Stimulated activated CD8-positive, alpha-beta memory T cell treated with anti-CD3 and anti-CD28 coated beads, Interleukin-4, amount 100 ng/mL, for 1 hour (primary cell): ENCODE measurements around the gene PREX1.
"Not testable (repeated sequence)": the region's sequence is repeated elsewhere in the genome, so short reads cannot be mapped to it uniquely, and the experiment has no call there.

Experiments used
- DNase-seq, 2 donors: peaks; one replicate each; pipeline ENCODE4 v3.0.0-alpha.2; 2020; ENCODE audit warnings: low read depth in 2 of 2, low spot score in 1 of 2

The PREX1 gene

DNA sequence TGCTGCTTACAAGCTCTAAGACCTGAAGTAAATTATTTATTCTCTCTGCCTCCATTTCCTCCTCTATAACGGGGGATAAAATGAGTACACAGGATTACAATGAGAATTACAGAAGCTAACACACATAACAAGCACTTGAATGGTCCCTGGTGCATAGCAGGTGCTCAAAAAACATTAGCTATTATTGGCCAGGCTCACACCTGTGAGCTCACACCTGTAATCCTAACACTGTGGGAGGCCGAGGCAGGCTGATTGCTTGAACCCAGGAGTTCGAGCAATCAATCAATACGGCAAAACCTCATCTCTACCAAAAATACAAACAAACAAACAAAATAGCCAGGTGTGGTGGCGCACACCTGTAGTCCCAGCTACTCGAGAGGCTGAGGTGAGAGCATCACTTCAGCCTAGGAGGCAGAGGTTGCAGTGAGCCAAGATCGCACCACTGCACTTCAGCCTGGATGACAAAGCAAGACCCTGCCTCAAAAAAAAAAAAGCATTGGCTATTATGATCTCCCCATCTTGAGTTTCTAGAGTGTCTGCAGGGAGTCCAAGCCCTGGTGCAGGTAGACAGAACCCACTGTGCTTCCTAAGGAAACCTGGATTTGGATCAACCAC lies 68.1 kb downstream of the PREX1 start:
- no peak for DNase-seq

DNA sequence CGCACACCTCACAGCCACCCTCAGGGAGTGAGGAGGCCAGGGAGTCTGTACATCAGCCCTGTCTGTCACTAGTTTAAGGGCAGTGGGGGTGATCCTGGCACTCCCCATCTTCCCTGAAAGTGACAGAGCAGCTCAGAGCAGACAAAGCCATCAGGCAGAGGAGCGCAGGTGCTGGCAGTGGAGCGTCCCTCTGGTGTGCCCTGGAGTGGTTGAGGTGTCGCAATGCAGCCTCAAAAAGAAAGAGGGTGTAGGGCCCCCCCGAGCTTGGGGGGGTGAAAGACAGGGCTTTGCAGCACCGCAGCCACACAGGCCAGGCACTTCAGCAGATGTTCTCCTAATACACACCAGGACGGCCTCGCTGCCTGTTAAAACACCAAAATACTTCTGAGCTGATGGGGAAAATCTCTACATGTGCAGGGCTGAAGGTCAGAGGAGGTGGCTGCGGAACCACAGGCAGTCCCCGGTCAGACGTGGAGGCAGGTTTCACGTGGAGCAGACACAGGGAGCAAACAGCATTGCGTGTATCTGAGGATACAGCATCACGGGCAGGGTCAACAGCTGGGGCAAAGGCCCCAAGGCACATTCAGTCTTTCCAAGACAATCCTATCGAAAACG lies 69.5 kb downstream of the PREX1 start:
- DNase-seq, result peak in 1 of 2 donors; percentile 22

DNA sequence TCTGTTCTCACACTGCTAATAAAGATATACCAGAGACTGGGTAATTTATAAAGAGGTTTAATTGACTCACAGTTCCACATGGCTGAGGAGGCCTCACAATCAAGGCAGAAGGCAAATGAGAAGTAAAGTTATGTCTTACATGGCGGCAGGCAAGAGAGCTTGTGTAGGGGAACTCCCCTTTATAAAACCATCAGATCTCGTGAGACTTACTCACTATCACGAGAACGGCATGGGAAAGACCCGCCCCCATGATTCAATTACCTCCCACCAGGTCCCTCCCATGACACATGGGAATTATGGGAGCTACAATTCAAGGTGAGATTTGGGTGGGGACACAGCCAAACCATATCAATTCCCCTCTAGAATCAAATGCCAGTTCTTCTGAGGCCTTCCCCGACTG lies 71.0 kb downstream of the PREX1 start:
- DNase-seq, result not testable (repeated sequence)

DNA sequence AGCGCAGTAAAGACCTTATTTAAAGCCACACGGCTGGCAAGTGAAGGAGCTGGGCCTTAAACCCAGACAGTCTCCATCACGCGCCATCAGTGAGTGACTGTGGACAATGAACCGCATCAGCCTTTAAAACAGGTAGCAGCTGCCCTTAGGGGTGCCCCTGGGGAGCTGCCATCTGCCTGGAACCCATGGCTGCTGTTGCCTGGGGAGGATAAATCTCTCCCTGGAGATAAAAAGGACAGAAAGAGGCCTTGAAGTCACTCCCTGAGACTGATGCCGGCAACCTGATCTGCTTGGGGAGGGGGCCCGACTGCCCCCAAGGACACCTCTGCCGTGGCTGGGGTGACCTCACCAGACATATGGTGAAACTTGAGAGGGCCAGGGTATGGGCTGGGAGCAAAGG lies 73.5 kb downstream of the PREX1 start:
- DNase-seq, result no peak

DNA sequence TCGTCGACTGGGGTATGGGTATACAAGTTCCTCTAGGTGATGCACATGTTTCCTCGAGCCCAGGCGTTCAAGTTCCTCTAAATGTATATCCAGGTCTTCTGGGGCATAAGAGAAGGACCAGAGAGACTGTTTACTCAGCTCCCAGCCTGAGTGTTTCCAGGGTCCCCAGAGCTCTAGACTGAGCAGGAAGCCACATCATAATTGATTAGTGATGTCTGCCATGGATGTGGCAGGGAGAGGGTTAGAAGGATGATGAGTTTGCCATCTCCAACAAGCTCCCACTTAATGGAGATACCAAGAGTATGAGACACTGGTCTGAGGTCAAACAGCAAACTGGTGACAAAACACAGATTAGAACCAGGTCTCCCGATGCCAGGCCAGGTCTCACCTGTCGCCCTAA lies 74.8 kb downstream of the PREX1 start:
- DNase-seq, result no peak

DNA sequence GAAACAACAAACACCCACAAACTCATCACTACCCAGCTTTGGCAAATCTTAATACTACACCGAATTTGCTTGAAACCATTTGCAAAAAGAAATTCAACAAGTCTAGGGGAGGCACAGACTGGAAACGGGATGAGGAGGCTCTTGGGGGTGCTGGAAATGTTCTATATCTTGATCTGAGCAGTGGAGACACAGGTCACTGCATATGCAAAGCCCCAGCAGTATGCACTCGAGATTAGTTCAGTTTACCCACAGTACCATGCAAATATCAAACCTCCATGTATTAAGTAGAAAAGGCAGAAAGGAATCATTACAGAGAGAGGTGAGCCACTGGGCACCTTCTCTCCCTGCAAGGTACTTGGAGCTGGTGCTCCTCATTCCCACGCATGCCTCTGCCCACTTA lies 75.9 kb downstream of the PREX1 start:
- no peak for DNase-seq

DNA sequence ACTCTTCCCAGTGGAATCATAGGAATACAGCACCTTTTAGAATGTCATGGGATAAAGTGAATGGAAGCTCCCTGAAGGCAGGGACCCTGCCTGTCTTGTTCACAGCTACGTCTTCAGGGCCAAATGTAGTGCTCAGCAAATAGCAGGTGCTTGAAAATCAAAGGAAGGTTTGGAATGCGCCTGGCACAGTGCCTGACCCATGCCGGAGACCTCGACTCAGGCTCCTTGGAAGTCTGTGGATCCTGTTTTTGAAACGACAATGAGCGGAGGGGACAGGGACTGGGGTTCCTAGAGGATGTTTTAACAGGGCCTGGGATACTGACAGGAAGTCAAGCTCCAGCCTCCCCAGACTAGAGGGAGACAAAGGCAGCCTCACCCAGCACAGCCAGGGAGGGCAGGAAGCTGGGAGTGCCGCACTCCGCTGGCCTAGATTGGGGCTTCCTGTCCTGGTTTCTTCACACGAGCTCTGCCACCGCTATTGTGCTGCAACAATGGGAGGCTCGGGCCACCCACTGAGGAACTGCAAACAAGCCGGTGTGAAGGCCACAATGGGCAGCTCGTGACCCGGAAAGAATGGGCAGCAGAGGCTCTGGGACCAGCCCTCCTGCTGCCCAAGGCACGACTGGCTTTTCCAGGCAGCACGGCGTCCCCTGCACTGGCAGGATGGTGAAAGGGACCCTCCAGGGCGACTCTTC lies 76.7 kb downstream of the PREX1 start:
- peak in 1 of 2 donors; percentile 20 for DNase-seq

DNA sequence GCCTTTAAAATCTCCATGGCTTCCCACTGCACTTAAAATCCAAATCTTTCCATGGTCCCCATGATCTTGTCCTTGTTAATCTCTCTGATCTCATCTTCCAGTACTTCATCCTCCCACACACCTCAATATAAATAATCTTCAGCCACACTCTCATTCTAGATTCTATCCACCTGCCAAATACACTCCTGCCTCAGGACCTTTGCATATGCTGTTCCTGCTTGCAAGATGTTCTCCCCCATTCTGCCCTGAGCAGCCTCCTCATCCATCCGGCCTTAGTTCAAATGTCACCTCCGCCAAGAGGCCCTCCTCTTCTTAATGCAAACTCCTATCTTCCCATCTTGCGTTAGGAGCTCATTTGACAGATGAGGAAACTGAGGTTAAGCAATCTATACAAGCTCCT lies 77.4 kb downstream of the PREX1 start:
- no peak for DNase-seq

DNA sequence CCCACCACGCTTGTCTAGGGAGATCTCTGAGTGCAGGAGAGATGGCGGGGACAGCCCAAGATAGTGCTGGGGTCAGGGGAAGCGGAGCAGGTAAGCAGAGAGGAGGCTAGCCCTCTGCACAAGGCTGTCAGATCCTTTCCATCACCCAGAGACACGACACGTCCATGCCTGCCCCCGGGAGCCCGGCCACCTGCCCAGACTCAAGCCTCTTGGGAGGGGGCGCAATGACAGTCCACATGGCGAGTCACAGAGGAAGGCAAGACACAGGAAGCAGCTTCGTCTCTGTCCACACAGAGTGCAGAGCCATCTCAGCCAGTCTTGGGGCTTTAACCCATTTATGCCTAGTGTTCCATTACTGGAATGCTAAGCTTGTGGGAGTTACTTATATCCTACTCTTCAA lies 78.4 kb downstream of the PREX1 start:
- DNase-seq, result no peak

DNA sequence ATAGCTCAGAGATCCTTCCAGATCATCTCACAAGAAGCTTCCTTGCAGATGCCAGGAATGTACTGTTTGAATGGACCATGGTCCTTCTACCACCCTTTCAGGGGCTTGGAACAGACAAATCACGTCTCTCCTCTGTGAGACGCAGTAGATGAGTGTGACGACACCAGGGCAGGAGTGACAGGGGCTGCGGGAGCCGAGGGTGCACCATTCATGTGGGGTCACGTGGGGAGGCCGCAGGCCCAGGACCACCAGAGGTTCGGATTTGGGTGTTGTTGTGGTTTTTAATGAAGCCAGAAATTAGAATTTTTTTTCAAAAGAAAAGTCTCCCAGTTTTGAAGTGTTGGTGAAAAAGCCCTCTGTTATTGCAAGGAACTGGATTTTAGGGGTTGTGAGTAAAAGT lies 79.2 kb downstream of the PREX1 start:
- DNase-seq, result no peak

DNA sequence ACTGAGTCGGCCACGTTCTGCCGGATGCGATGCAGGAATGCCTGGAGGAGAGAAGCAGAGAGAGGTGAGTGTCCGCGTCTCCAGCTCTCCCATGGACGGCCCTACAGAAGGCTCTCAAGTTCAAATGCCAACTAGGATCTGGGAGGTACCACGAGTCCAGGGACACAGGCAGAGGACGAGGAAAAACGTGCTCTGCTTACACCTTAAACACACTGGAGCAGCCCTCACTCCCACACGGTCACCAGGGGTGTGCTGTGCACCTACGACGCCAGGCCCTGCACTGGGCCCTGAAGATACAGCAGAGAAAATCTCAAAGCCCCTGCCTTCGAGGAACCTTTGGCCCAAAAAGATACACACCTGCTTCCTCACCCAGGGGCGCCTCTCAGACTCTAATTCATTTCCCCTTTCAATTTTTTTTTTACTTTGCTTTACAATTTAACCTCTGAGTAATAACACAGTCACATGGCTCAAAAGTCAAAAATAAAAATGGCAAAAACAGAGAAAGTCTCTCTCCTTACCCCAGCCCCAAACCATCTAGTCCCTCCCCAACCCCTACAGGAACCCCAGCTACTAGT lies 79.9 kb downstream of the PREX1 start:
- no peak for DNase-seq

DNA sequence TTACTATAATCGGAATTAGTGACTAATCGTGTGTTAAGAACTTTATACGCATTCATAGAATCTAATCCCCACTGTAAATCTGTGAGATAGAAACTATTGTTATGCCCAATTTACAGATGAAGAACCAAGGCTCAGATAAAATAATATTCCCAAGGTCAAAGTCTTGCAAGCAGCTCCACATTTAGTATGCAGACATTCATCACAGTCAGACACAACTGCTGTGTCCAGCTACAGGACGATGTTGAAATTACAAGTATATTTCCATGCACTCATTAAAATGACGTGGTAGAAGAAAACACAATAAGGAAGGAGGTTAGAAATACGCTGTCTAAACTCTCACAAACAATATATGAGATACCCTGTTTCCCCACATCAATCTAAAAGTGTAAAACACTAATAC lies 82.5 kb downstream of the PREX1 start:
- DNase-seq, result no peak

DNA sequence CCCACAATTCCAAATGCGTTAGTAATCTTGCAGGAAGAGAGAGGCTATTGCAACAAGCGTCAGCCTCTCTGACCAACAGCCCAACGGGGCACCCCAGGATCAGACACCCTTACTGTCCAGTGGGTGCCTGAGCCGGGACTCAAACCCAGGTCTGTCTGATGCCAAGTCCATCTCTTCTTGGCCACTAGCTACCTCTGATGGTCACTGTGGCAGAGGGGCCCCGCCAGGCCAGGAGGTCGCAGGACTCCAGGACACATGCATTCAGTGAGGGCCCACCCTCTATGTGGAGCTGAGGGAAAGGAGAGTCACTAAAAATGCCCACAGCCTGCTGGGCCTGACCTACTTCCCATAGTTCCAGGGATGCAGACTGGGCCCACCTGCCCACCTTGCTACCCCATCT lies 83.3 kb downstream of the PREX1 start:
- no peak for DNase-seq

DNA sequence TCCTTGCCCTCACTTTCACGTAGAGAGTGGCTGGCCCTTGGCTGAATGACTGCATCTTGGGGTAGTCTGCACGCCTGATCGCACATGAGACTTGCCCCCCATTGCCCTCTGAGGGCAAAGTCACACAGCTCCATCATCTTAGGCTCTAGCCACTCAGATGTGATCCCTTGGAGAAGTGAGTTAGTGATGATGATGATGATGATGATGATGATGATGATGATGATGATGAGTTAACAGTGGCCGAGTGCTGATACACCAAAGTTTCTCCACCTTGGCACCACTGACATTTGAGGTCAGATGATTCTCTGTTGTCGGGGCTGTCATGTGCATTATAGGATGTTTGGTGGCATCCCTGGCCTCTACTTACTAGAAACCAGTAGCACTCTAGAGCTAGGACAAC lies 84.0 kb downstream of the PREX1 start:
- no peak for DNase-seq

DNA sequence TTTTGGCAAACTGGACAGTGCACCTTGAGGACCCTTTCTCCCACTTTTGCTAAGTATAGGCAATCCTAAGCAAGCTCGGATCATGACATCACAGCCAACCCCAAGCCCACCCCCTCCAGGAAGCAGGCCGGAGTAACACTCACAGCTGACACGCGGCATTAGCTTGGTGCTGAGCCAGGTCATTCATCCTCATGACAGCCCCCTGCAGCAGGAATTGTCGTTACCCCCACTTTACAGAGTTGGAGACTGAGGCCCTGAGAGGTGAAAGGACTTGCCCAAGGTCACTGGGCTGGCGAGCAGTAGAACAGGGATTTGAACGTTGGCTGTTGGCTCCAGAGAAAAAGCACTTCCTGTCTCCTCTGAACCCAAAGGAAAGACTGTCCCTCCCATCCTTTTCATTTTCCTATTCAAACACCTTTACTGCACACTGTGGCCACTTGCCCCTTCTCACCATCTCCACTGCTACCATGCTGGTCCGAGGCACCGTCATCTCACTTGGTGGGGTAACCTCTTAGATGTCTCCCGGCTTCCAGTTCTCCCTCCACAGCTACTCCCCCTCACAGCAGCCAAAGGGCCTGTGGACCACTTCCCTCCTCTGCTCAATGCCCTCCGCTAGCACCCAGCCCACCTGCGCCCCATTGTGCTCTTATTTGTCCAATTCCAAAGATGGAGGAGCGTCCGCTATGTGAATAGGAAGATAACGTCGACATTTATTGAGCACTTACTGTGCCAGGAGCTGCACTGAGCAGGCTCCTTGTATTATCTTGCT lies 84.7 kb downstream of the PREX1 start:
- no peak for DNase-seq

DNA sequence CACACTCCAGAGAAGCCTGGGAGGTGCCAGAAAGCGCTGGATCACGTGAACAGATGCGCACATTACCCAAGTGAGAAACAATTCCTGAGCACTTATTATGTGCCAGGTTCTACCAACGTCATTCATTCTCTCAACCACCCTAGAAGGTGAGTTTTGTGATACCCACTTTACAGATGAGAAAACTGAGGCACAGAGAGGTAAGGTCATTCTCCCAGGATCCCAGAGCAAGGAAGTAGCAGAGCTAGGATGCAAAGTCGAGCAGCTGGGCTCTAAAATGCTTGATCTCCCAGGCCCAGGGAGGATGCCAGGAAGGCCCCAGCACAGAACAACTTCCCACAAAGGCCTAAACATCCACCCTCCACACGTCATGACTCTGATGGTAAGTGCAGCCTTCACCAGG lies 85.6 kb downstream of the PREX1 start:
- no peak for DNase-seq

DNA sequence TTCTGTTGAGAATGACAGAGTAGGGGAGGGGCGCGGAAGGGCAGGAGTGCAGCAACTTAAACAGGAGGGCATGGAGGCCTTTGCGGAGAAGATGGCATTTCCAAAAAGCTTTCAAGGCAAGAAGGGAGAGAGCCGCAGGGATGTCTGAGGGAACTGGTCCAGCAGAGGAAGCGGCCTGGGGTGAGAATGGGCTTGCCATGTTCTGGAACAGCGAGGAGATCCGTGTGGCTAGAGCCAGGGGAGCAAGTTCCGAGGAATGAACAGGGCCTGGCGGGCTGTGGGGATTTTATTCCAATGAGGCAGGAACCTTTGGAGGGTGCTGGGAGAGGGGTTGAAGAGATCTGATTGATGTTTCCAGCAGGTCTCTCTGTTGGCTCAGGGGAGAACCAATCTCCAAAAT lies 86.1 kb downstream of the PREX1 start:
- no peak for DNase-seq

DNA sequence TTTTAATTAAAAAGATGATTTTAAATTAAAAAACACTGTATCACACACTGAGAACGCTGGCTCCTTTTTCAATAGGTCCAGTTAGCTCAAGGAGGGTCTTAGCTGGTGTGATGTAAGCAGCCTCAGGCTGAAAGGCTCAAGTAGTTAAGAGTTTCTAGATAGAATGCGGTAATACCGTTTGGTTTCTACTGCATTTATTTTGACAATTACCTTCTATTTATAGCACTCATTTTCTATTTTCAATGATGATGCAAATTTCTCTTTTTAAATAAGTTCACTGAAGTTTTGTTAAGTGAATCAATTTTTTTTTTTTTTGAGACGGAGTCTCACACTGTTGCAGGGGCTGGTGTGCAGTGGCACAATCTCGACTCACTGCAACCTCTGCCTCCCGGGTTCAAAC lies 87.1 kb downstream of the PREX1 start:
- DNase-seq, result no peak

DNA sequence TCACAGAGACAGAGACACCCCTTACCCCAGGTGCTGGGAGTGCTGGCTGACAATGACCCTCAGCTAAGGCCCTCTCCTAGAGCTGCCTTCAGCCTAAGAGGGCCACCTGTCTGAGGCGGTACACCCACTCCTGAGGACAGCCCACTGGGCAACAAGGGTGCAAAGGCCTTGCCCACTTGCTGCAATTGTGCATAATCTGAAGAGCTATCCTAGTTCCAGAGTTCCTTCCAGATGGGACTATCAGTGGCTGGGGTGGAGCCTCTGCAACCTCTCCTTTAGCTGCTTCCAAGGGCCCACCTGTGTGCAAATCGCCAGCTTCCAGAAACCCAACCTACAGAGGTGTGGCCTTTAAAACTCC lies 87.5 kb downstream of the PREX1 start:
- DNase-seq, result no peak

DNA sequence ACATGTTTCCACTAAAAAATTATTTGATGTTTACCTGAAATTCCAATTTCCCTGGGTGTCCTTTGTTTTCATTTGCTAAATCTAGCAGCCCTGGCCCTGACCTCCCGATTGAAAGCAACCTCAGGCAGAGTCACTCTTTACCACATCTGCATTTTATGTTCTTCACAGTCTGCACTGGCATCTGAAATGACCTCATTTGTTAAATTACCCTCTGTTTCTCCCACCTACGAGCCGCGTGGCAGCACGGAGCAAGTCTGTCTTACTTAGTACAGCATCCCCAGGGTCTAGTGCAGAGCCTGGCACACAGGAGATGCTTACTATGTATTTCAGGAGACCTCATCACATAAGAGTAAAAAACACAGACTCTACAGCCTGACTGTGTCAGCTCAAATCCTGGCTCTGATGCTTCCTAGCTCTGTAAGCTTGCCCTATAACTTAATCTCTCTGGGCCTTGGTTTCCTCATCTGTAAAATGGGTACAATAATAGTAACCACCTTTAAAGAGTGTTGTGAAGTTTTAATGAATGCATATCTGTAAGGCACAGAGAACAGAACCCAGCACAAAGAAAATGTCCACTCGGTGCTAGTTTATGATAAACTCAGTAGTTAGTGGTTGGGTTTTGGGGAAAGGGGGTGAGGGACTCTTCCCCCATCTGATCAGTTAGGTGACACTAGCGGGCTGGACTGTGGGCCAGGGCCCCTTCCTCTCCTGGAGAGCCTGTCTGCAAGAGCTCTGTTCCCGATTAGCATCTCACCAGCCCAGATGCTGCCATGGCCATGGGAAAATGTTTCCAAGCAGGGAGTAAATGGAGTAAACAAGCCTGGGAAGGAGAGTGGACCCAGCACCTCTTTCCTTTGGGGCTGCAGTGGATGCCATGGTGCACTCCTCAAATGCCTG lies 88.2 kb downstream of the PREX1 start:
- no peak for DNase-seq
